ENCODE data around the gene USH1C.

USH1C gene

DNA sequence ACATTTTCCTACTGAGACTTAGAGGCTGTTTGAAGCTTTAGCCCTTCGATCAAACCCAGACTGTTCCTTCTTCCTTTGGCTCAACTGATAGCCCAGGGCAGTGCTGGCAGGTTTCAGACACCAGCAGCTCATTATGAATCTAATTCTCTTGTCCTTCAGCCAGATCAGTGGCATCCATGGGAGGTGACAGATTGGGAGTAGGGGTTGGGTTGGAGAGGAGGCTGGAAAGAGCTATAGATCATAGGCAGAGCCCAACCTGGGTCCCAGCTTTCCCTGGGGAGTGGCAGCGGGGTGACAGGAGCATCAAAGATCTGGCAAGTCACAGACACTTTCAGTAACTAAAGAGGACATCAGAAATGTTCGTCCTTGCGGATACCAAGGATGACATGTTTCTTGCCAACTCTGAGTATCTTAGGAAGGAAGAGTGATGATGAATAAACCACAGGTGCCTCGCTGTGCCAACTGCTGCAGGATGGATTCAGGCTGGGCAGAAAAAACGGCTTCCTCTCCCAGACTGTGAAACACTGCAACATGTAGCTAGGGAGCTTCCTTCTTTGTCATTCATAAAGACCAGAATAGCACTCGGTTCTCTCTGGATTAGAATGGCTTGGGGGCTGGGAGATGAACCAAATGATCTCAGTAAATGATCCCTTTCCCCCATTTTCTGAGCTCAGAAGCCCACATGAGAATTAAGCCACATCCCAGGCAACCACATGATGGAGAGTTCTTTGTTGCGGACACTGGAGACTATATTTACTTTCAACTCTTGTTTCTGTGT, 86.6 kb downstream of the USH1C start:
- H3K4me3 ChIP-seq (ENCODE audit: low read depth, low read length), result no peak overlapping the region
- no peak for DNase-seq (ENCODE audit: low read depth)
- TF ChIP-seq, protein P1, sequence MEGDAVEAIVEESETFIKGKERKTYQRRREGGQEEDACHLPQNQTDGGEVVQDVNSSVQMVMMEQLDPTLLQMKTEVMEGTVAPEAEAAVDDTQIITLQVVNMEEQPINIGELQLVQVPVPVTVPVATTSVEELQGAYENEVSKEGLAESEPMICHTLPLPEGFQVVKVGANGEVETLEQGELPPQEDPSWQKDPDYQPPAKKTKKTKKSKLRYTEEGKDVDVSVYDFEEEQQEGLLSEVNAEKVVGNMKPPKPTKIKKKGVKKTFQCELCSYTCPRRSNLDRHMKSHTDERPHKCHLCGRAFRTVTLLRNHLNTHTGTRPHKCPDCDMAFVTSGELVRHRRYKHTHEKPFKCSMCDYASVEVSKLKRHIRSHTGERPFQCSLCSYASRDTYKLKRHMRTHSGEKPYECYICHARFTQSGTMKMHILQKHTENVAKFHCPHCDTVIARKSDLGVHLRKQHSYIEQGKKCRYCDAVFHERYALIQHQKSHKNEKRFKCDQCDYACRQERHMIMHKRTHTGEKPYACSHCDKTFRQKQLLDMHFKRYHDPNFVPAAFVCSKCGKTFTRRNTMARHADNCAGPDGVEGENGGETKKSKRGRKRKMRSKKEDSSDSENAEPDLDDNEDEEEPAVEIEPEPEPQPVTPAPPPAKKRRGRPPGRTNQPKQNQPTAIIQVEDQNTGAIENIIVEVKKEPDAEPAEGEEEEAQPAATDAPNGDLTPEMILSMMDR (conservative IDR thresholded peaks at IDR 0.05; ENCODE audit: low read depth, low read length), result no peak

DNA sequence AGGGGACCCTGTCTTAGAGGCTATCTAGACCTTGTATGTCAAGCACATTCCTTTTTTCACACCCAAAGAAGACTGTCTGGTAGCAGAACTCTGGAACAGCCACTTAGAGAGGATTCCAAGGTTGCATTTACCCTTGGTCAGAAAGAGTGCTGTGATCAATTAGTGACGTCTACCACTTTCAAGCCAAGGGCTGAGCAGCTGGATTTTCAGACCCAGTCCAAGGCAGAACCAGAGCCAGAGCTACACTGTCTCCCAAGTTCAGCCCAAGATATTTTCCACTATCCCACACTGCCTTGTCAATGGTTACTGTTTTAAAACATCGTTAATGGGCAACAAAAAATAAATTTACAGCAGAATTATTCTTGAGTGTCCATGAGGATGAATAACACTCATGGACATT, 91.5 kb downstream of the USH1C start:
- TF ChIP-seq, protein P1 (conservative IDR thresholded peaks at IDR 0.05; ENCODE audit: low read depth, low read length), result no peak
- H3K4me3 ChIP-seq (ENCODE audit: low read depth, low read length), result no peak overlapping the region
- no peak for DNase-seq (ENCODE audit: low read depth)

DNA sequence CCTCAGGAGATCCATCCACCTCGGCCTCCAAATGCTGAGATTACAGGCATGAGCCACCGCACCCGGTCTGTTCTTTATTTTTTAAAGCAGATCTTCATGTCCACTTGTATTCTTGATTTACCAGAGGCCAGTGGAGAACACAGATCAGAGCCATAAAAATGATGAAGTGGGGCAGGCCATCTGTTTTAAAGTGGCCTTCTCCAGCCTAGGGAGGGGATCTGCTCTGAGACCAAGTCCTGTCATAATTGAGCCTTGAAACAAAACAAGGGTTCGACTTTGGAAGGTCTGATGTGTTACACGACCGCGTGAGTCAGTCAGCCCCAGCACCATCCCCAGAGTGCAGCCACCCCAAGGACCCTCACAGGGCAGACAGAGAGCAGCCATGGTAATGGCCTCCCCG, 95.1 kb downstream of the USH1C start:
- TF ChIP-seq, protein P1 (conservative IDR thresholded peaks at IDR 0.05; ENCODE audit: low read depth, low read length), result no peak
- H3K4me3 ChIP-seq (ENCODE audit: low read depth, low read length), result no peak overlapping the region
- DNase-seq (ENCODE audit: low read depth), result no peak

DNA sequence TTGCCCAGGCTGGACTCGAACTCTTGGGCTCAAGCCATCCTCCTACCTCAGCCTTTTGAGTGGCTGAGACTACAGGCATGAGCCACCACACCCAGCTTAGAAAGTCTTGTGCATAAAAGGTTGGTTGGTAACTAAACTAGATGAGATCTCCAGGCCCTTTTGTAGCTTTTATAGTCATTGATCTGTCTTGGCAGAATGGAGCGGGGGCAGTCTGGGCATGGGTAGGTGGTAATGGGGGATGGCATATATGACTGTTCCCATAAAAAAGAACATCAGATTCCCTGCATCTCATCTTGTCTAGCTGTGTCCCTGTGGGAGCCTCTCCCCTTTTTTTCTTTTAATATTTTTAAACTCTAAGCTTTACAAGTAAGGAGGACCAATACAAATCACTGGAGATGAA, 97.7 kb downstream of the USH1C start:
- TF ChIP-seq, protein P1 (conservative IDR thresholded peaks at IDR 0.05; ENCODE audit: low read depth, low read length), result no peak
- no peak for DNase-seq (ENCODE audit: low read depth)
- H3K4me3 ChIP-seq (ENCODE audit: low read depth, low read length), result no peak overlapping the region

DNA sequence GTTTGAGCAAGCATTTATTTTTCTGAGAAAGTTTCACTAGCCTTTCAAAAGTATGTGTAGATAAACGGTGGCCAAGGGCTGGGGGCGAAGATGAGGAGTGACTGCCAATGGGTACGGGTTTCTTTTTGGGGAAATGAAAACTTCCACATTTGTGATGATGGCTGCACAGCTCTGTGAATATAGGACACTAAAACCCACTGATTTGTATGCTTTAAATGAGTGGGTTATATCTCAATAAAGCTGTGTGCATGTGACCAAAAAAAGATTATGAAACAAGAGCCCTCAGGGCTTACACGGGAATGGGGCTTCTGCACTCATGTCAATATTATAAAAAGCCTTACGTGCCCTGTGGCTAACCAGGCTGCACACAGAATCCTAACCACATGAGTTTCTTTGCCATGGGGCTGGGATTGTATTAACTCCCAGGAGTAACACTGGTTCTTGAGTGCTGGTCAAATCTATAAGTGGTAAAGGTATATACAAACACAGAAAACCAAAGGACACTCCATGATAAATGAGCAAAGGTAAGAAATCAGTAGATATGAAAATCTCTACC, 98.9 kb downstream of the USH1C start:
- DNase-seq (ENCODE audit: low read depth), result no peak
- TF ChIP-seq, protein P1 (conservative IDR thresholded peaks at IDR 0.05; ENCODE audit: low read depth, low read length), result no peak

DNA sequence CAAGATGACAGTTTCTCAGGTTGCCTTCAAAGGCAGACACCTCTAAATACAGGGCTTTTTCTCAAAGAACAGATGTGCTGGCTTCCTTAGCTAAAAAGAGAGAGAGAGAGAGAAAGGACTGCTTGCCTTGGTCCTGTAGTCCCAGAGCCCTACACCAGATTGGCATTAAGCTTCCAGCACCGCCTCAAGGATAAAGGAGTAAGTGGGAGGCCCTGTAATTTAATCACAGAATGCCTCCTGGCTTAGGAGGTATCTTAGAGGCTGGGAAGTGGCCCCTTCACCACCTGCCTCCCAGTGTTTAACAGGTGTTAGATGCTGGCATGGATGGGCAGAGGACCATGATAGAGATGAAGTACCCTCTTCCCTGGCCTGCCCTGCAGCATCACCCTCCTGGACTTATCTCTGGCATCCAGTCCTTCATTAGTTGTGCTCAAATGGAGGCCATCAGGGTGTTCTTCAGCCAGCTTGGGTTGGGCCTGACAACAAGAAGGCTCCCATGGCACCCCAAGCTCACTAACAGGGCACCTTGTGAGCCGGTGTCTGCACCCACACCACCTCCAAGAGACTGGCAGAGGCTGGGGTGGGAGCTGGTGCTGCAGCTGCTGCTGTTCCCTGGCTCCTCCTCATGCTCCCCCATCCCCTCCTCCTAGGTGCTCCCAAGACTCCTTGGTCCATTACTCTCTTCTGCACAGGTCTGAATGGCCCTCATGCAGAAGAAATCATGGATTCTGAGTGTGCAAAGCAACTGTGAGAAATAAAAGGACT, 100.1 kb downstream of the USH1C start:
- H3K4me3 ChIP-seq (ENCODE audit: low read depth, low read length), result no peak overlapping the region
- TF ChIP-seq, protein P1 (conservative IDR thresholded peaks at IDR 0.05; ENCODE audit: low read depth, low read length), result no peak
- no peak for DNase-seq (ENCODE audit: low read depth)

More for the DNA sequence above, 98.9 kb downstream of the USH1C start:
- no peak overlapping the region for H3K4me3 ChIP-seq (ENCODE audit: low read depth, low read length)
